NCI-H460 (cell line): ENCODE measurements around the gene KLK15. TPM values are rescaled to one million over a fixed set of nuclear protein-coding genes. Genes with fewer than 3 reads are reported as not detected.

Source experiments
- DNase-seq: peaks from one replicate; pipeline ENCODE4 v3.0.0-alpha.2; 2016; ENCODE audit warnings: low read depth; ENCODE audit errors: extremely low read depth
- small RNA-seq, 2 experiments: library from RNA; depleted of rRNA; stranded (forward); fragments of <200 nt; gene quantifications; one replicate each; pipeline ENCODE3, GENCODE V24; 2014
- total RNA-seq: library from RNA; depleted of rRNA; stranded (reverse); fragments of >200 nt; shearing (Covaris generic); gene quantifications from 2 replicates; pipeline ENCODE4 v1.2.3, GENCODE V29; 2014; rRNA removed

The KLK15 gene
- total RNA-seq, 1 experiment from 2014 or later = not detected

DNA sequence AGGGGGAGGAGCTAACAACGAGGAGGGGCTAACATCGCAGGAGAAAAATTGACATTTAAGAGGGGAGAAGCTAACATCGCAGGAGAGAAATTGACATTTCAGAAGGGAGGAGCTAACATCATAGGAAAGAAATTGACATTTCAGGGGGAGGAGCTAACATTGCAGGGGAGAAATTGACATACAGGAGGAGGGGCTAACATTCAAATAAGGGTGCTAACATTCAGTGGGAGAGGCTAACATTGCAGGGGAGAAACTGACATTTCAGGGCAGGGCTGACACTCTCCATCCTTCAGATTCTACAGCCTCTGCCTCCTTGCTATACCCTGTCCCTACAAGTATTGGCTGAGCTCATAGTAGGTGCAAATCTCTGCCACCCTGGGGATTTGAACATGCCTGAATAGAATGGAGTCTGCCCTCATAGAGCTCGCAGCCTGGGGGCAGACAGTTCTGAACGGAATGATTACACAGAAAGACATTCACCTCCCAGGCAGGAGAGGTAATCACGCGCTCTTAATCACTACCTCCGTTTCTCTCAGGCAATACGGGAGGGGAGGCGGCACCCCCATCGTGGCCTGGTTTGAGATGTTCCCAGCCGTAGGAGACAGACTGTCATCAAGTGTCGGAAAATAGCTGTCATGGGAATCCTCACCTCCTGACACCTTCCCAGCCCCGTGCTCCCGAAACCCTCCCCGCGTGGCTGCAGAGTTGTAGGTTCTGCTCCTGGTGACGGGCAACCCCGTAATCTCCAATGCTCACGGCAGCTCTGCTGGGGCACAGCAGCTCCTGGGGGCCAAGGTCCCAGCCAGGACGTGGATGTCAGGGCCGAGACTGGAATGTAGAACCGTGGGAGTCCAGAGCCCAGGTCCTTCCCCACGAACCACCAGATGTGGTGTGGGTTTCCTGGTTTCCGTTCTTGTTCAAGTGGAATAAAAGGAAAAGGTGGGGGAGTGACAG, 53.6 kb downstream of the KLK15 start:
- no peak for DNase-seq

DNA sequence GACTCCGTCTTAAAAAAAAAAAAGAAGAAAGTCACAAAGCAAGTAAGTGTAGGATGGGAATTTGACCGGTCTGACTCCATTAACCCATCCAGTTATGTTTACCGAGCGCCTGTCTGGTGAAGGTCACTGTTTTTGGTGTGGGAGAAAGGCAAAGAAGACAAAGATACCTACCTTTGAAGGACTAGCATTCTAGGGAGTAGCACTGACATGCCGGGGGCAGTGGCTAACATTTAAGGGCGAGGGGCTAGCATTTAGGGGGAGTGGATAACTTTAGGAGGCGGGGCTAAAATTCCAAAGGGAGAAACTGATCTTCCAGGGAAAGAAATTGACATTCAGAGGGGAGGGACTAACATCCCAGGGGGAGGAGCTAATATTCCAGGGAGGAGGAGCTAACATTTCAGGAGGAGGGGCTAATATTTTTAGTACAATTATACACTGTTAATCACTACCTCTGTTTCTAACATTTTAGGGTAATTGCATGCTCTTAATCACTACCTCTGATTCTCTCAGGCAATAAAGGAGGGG, 54.4 kb downstream of the KLK15 start:
- DNase-seq = no peak

DNA sequence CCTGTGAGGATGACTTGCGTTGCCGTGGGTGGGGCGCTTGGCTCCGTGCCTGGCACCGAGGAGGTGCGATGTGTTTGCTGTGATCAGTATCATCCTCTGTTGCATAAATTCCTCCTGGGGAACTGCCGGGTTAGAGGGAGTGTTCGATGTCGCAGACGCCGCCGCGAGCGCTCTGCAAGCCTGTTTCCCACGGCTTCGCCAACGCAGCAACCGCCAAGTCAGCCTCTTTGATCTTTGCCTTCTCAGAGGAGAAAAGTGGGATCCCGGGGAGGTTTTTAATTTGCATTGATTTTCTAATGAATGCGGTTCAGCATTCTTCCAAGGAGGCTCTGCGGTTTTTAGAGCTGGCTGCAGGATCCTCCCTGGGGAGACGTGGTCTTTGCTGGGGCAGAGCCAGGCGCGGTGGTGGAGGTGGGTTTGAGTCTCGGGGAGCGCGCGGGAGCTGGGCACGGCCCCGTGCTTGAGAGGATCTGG, 55.5 kb downstream of the KLK15 start:
- peak; percentile 40 for DNase-seq

DNA sequence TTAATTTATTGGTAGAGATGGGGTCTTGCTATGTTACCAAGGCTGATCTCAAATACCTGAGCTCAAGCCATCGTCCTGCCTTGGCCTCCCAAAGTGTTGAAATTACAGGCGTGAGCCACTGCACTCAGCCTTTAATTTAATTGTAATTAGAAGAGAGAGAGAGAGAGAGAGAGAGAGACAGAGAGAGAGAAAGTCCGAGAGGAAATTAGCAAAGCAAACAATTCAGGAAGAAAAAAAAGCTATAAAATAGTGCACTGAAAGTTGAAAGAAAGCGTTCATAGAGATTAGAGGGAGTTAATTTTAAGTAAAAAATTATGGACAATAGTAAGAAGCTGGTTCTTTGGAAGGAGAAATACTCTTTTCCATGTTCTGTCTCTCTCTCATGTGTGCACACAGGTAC, 56.1 kb downstream of the KLK15 start:
- DNase-seq = no peak

DNA sequence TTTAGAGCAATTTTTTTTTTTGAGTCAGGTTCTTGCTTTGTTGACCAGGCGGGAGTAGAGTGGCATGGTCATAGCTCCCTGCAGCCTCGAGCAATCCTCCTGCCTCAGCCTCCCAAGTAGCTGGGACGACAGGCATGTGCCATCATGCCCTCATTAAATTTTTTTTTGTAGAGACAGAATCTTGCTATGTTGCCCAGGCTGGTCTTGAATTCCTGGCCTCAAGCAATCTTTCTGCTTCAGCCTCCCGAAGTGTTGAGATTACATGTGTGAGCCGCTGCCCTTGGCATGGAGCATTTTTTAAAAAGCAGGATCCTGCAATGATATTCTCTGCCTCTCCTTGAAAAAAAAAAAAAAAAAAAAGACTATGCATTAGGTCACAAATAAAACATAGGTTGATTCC, 57.2 kb downstream of the KLK15 start:
- no peak for DNase-seq

Small RNA genes lying within 50 kb of the gene (small RNA-seq; reads per million reads assigned to genes)
- 98.0 to 621 reads per million in 2 experiments for gene SNORD88A
- 0 reads per million in 2 experiments for gene SNORD88B
- gene SNORD88C = 0 reads per million in 2 experiments

Other genes starting within 250 kb of the KLK15 start
- 0.20 and 0.49 TPM in 2 replicates for gene SYT3, start 193.7 kb downstream of the KLK15 start, total RNA-seq
- gene C19orf81, start 184.1 kb downstream of the KLK15 start, total RNA-seq = 4.6 and 8.0 TPM in 2 replicates
- gene SHANK1, start 113.8 kb downstream of the KLK15 start, total RNA-seq = 0.12 and 0.15 TPM in 2 replicates
- 4.6 and 5.4 TPM in 2 replicates for gene CLEC11A, start 110.2 kb downstream of the KLK15 start, total RNA-seq
- gene GPR32, start 63.1 kb downstream of the KLK15 start, total RNA-seq = not detected in 2 replicates
- 0.32 TPM in 1 of 2 replicates, not detected in the other for gene ACP4, start 43.2 kb downstream of the KLK15 start, total RNA-seq
- gene KLK1, start 9.8 kb downstream of the KLK15 start, total RNA-seq = 0.40 and 0.64 TPM in 2 replicates
- not detected in 2 replicates for gene KLK3, start 21.3 kb upstream of the KLK15 start, total RNA-seq
- gene KLK2, start 39.9 kb upstream of the KLK15 start, total RNA-seq = not detected in 2 replicates
- not detected in 2 replicates for gene KLK4, start 77.8 kb upstream of the KLK15 start, total RNA-seq
- not detected in 2 replicates for gene KLK5, start 119.5 kb upstream of the KLK15 start, total RNA-seq
- not detected in 2 replicates for gene KLK6, start 136.0 kb upstream of the KLK15 start, total RNA-seq
- gene KLK7, start 150.3 kb upstream of the KLK15 start, total RNA-seq = not detected in 2 replicates
- gene KLK8, start 168.0 kb upstream of the KLK15 start, total RNA-seq = 0.29 TPM in 1 of 2 replicates, not detected in the other
- 0.17 TPM in 1 of 2 replicates, not detected in the other for gene KLK10, start 186.1 kb upstream of the KLK15 start, total RNA-seq
- not detected in 2 replicates for gene KLK11, start 193.0 kb upstream of the KLK15 start, total RNA-seq
- gene KLK12, start 201.4 kb upstream of the KLK15 start, total RNA-seq = not detected in 2 replicates
- not detected in 2 replicates for gene KLK13, start 231.5 kb upstream of the KLK15 start, total RNA-seq
- not detected in 2 replicates for gene KLK14, start 249.3 kb upstream of the KLK15 start, total RNA-seq